GM23338 (cell line): Measurements from ENCODE around the gene LRRFIP1. TPM values are rescaled to one million over a fixed set of nuclear protein-coding genes. Genes with fewer than 3 reads are reported as not detected.

Experiments used
- ATAC-seq: fragments of 200-7000 bp; cut with Tn5 transposase; 3 replicates; pipeline ENCODE4 v1.9.1; 2020
- DNase-seq: peaks from one replicate; pipeline ENCODE4 v3.0.0-alpha.2; 2015; ENCODE audit warnings: low spot score
- H2AFZ ChIP-seq: fragments of 200-600 bp; sonication (generic); 2 replicates; pipeline ENCODE4 v1.8.0; 2016; ENCODE audit warnings: antibody characterized with exemption, mild to moderate bottlenecking, moderate library complexity
- H3F3A ChIP-seq: fragments of 200-600 bp; sonication (generic); replicated peaks from 2 replicates; pipeline ENCODE4 v1.8.0; 2017; ENCODE audit warnings: antibody characterized with exemption, mixed run types, low read depth
- H3K27ac ChIP-seq: fragments of 200-600 bp; sonication (generic); 2 replicates; pipeline ENCODE4 v1.6.1; 2016; ENCODE audit warnings: low read depth
- H3K27me3 ChIP-seq: fragments of 200-600 bp; sonication (generic); 2 replicates; pipeline ENCODE4 v1.8.0; 2016; ENCODE audit warnings: mild to moderate bottlenecking, mixed run types, moderate library complexity; ENCODE audit not compliant: insufficient read depth
- H3K36me3 ChIP-seq: fragments of 200-600 bp; sonication (generic); 2 replicates; pipeline ENCODE4 v1.8.0; 2016; ENCODE audit warnings: mild to moderate bottlenecking; ENCODE audit not compliant: insufficient read depth
- H3K4me1 ChIP-seq: fragments of 200-600 bp; sonication (generic); 2 replicates; pipeline ENCODE4 v1.8.0; 2016; ENCODE audit warnings: mild to moderate bottlenecking, moderate library complexity; ENCODE audit not compliant: insufficient read depth
- H3K4me2 ChIP-seq: fragments of 200-600 bp; sonication (generic); 2 replicates; pipeline ENCODE4 v1.7.1; 2017; ENCODE audit warnings: mixed run types
- H3K4me3 ChIP-seq: fragments of 200-600 bp; sonication (generic); 2 replicates; pipeline ENCODE4 v1.6.1; 2016; ENCODE audit warnings: mixed run types
- H3K79me2 ChIP-seq: fragments of 200-600 bp; sonication (generic); replicated peaks from 2 replicates; pipeline ENCODE4 v1.8.0; 2017; ENCODE audit warnings: mild to moderate bottlenecking; ENCODE audit not compliant: insufficient read depth
- H3K9me2 ChIP-seq: fragments of 200-600 bp; sonication (generic); 2 replicates; pipeline ENCODE4 v1.8.0; 2017; ENCODE audit not compliant: insufficient read depth
- H4K20me1 ChIP-seq: fragments of 200-600 bp; sonication (generic); replicated peaks from 2 replicates; pipeline ENCODE4 v1.8.0; 2017; ENCODE audit warnings: mild to moderate bottlenecking; ENCODE audit not compliant: insufficient read depth
- H3K27ac Mint-ChIP-seq: 2 replicates; pipeline ENCODE4 v1.8.0; 2020; ENCODE audit warnings: inconsistent platforms, mild to moderate bottlenecking, moderate library complexity, mixed read lengths
- H3K27me3 Mint-ChIP-seq: 3 replicates; pipeline ENCODE4 v1.8.0; 2022; ENCODE audit warnings: low read depth, mild to moderate bottlenecking, moderate library complexity, mixed read lengths, inconsistent platforms; ENCODE audit not compliant: insufficient read depth, poor library complexity
- H3K36me3 Mint-ChIP-seq: 3 replicates; pipeline ENCODE4 v1.8.0; 2021; ENCODE audit warnings: low read depth, mild to moderate bottlenecking, inconsistent platforms, moderate library complexity, mixed read lengths
- H3K4me1 Mint-ChIP-seq: 3 replicates; pipeline ENCODE4 v1.8.0; 2020; ENCODE audit warnings: mild to moderate bottlenecking, inconsistent platforms, mixed read lengths
- H3K4me3 Mint-ChIP-seq: 3 replicates; pipeline ENCODE4 v1.8.0; 2021; ENCODE audit warnings: moderate library complexity, mild to moderate bottlenecking, inconsistent platforms, mixed read lengths
- H3K9me3 Mint-ChIP-seq: 3 replicates; pipeline ENCODE4 v1.8.0; 2020; ENCODE audit warnings: moderate library complexity, mild to moderate bottlenecking, inconsistent platforms, mixed read lengths
- CREB1 ChIP-seq: fragments of 250-450 bp; sonication (Bioruptor Pico); IDR thresholded peaks from 2 replicates; pipeline ENCODE4 v1.5.0; 2020; ENCODE audit warnings: low read depth, mild to moderate bottlenecking, moderate library complexity
- EZH2phosphoT487 ChIP-seq: fragments of 200-600 bp; sonication (generic); IDR thresholded peaks from one replicate; pipeline ENCODE4 v1.8.1; 2018; ENCODE audit warnings: antibody characterized with exemption; ENCODE audit not compliant: unreplicated experiment
- JUNB ChIP-seq: IDR thresholded peaks from one replicate; pipeline ENCODE4 v1.6.1; 2016; ENCODE audit warnings: antibody characterized with exemption; ENCODE audit not compliant: unreplicated experiment
- NANOG ChIP-seq: IDR thresholded peaks from 2 replicates; pipeline ENCODE4 v1.6.1; 2016; ENCODE audit warnings: antibody characterized with exemption, borderline replicate concordance
- POLR2AphosphoS5 ChIP-seq: IDR thresholded peaks from 2 replicates; pipeline ENCODE4 v1.6.1; 2016; ENCODE audit warnings: antibody characterized with exemption, low read depth
- ZNF114 ChIP-seq: fragments of 250-450 bp; sonication (Bioruptor Pico); IDR thresholded peaks from 2 replicates; pipeline ENCODE4 v1.5.0; 2020; ENCODE audit warnings: mild to moderate bottlenecking, moderate library complexity
- ZNF331 ChIP-seq: fragments of 250-450 bp; sonication (Bioruptor Pico); IDR thresholded peaks from 2 replicates; pipeline ENCODE4 v1.5.0; 2020; ENCODE audit warnings: low read depth, mild to moderate bottlenecking, moderate library complexity
- polyA plus RNA-seq: library from polyadenylated mRNA; unstranded; fragments of >200 nt; fragmentation: Nextera tagmentation; extraction: Ambion mirVana; gene quantifications from 2 replicates; pipeline ENCODE4 v1.2.1, GENCODE V29; 2016
- total RNA-seq: library from RNA; depleted of rRNA; stranded (reverse); fragments of >200 nt; shearing (Covaris generic); gene quantifications from 2 replicates; pipeline ENCODE4 v1.2.3, GENCODE V29; 2014
- TF ChIP-seq, protein P1 (sequence below): fragments of 250-450 bp; sonication (Bioruptor Pico); IDR thresholded peaks from 2 replicates; pipeline ENCODE4 v1.5.0; 2020; ENCODE audit warnings: mild to moderate bottlenecking, moderate library complexity
- TF ChIP-seq, protein P2 (sequence below): IDR thresholded peaks from 2 replicates; pipeline ENCODE4 v1.6.1; 2016; ENCODE audit warnings: antibody characterized with exemption
- TF ChIP-seq, protein P3 (sequence below), 2 experiments: fragments of 200-600 bp in 1 of 2; sonication (generic) in 1 of 2; conservative IDR thresholded peaks; 2 replicates each; pipeline versions ENCODE4 v1.5.1 to v1.6.1; 2016 to 2017; ENCODE audit warnings: antibody characterized with exemption in 2 of 2, low read depth in 2 of 2, mild to moderate bottlenecking in 2 of 2, moderate library complexity in 1 of 2

The LRRFIP1 gene
- total and polyA plus RNA-seq, 2 experiments from 2014 or later = 59.6 to 178 TPM

GRCh38 chr2:237652854-237653253 lies 25.5 kb downstream of the LRRFIP1 start (continued):
- TF ChIP-seq, protein P1, sequence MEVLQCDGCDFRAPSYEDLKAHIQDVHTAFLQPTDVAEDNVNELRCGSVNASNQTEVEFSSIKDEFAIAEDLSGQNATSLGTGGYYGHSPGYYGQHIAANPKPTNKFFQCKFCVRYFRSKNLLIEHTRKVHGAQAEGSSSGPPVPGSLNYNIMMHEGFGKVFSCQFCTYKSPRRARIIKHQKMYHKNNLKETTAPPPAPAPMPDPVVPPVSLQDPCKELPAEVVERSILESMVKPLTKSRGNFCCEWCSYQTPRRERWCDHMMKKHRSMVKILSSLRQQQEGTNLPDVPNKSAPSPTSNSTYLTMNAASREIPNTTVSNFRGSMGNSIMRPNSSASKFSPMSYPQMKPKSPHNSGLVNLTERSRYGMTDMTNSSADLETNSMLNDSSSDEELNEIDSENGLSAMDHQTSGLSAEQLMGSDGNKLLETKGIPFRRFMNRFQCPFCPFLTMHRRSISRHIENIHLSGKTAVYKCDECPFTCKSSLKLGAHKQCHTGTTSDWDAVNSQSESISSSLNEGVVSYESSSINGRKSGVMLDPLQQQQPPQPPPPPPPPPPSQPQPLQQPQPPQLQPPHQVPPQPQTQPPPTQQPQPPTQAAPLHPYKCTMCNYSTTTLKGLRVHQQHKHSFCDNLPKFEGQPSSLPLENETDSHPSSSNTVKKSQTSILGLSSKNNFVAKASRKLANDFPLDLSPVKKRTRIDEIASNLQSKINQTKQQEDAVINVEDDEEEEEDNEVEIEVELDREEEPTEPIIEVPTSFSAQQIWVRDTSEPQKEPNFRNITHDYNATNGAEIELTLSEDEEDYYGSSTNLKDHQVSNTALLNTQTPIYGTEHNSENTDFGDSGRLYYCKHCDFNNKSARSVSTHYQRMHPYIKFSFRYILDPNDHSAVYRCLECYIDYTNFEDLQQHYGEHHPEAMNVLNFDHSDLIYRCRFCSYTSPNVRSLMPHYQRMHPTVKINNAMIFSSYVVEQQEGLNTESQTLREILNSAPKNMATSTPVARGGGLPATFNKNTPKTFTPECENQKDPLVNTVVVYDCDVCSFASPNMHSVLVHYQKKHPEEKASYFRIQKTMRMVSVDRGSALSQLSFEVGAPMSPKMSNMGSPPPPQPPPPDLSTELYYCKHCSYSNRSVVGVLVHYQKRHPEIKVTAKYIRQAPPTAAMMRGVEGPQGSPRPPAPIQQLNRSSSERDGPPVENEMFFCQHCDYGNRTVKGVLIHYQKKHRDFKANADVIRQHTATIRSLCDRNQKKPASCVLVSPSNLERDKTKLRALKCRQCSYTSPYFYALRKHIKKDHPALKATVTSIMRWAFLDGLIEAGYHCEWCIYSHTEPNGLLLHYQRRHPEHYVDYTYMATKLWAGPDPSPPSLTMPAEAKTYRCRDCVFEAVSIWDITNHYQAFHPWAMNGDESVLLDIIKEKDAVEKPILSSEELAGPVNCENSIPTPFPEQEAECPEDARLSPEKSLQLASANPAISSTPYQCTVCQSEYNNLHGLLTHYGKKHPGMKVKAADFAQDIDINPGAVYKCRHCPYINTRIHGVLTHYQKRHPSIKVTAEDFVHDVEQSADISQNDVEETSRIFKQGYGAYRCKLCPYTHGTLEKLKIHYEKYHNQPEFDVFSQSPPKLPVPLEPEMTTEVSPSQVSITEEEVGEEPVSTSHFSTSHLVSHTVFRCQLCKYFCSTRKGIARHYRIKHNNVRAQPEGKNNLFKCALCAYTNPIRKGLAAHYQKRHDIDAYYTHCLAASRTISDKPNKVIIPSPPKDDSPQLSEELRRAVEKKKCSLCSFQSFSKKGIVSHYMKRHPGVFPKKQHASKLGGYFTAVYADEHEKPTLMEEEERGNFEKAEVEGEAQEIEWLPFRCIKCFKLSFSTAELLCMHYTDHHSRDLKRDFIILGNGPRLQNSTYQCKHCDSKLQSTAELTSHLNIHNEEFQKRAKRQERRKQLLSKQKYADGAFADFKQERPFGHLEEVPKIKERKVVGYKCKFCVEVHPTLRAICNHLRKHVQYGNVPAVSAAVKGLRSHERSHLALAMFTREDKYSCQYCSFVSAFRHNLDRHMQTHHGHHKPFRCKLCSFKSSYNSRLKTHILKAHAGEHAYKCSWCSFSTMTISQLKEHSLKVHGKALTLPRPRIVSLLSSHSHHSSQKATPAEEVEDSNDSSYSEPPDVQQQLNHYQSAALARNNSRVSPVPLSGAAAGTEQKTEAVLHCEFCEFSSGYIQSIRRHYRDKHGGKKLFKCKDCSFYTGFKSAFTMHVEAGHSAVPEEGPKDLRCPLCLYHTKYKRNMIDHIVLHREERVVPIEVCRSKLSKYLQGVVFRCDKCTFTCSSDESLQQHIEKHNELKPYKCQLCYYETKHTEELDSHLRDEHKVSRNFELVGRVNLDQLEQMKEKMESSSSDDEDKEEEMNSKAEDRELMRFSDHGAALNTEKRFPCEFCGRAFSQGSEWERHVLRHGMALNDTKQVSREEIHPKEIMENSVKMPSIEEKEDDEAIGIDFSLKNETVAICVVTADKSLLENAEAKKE = no peak
- TF ChIP-seq EZH2phosphoT487 (no peak), POLR2AphosphoS5 (no peak), ZNF331 (no peak), NANOG (no peak), JUNB (no peak), CREB1 (CRISPR knock-in tag) (no peak)
- TF ChIP-seq, protein P2, sequence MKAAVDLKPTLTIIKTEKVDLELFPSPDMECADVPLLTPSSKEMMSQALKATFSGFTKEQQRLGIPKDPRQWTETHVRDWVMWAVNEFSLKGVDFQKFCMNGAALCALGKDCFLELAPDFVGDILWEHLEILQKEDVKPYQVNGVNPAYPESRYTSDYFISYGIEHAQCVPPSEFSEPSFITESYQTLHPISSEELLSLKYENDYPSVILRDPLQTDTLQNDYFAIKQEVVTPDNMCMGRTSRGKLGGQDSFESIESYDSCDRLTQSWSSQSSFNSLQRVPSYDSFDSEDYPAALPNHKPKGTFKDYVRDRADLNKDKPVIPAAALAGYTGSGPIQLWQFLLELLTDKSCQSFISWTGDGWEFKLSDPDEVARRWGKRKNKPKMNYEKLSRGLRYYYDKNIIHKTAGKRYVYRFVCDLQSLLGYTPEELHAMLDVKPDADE = no peak

DNA sequence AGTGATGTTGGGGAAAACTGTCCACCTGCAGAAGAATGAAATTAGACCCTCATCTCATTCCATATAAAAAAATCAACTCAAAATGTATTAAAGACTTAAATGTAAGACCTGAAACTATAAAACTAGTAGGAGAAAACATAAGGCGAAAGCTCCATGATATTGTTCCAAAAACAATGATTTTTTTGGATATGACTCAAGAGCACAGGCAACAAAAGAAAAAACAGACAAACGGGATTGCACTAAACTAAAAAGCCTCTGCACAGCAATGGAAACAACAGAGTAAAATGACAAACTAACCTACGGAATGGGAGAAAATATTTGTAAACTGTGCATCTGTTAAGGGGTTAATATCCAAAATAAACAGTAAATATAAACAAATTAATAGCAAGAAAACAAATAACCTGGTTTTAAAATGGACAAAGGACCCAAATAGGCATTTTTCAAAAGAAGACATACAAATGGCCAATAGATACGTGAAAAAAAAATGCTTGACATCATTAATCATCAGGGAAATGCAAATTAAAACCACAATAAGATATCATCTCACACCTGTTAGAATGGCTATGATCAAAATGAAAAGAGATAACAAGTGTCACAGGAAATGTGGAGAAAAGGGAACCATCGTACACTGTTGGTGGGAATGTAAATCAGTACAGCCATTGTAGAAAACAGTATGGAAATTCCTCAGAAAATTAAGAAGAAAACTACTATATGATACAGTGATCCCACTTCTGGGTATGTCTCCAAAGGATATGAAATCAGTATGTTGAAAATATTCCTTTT lies 26.6 kb downstream of the LRRFIP1 start:
- TF ChIP-seq ZNF114 (CRISPR knock-in tag) (no peak), POLR2AphosphoS5 (no peak), JUNB (no peak)
- TF ChIP-seq, protein P2 = no peak
- TF ChIP-seq, protein P3, sequence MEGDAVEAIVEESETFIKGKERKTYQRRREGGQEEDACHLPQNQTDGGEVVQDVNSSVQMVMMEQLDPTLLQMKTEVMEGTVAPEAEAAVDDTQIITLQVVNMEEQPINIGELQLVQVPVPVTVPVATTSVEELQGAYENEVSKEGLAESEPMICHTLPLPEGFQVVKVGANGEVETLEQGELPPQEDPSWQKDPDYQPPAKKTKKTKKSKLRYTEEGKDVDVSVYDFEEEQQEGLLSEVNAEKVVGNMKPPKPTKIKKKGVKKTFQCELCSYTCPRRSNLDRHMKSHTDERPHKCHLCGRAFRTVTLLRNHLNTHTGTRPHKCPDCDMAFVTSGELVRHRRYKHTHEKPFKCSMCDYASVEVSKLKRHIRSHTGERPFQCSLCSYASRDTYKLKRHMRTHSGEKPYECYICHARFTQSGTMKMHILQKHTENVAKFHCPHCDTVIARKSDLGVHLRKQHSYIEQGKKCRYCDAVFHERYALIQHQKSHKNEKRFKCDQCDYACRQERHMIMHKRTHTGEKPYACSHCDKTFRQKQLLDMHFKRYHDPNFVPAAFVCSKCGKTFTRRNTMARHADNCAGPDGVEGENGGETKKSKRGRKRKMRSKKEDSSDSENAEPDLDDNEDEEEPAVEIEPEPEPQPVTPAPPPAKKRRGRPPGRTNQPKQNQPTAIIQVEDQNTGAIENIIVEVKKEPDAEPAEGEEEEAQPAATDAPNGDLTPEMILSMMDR (conservative IDR thresholded peaks at IDR 0.05; ENCODE audit: low read depth in 2 of 2) = no peak
- Histone ChIP-seq H2AFZ (no peak overlapping the region), H3K4me2 (no peak overlapping the region), H3K36me3 (0 out of 2 replicates have a peak, but pooled peaks cover 3% of the 10 kb centered on the region), H3F3A (no peaks in the 10 kb centered on the region), H3K27ac (no peak overlapping the region), H3K27me3 (no peaks in the 10 kb centered on the region), H4K20me1 (0 out of 2 replicates have a peak, but pooled peaks cover 4% of the 10 kb centered on the region), H3K9me2 (no peaks in the 10 kb centered on the region), H3K79me2 (no peaks in the 10 kb centered on the region; the same call in 1 of the 2 replicates), H3K4me3 (no peak overlapping the region), H3K4me1 (no peaks in the 10 kb centered on the region)
- no peak overlapping the region for H3K27ac Mint-ChIP-seq
- H3K36me3 Mint-ChIP-seq = peaks cover 33% of the 10 kb centered on the region
- DNase-seq (no peak), ATAC-seq (no peak)
- peaks cover 2% of the 10 kb centered on the region for H3K27me3 Mint-ChIP-seq
- H3K4me1 Mint-ChIP-seq = no peaks in the 10 kb centered on the region; the same call in 2 of the 3 replicates
- H3K4me3 Mint-ChIP-seq = no peak overlapping the region
- peaks cover 8% of the 10 kb centered on the region; the same call in 2 of the 3 replicates for H3K9me3 Mint-ChIP-seq
